Prostate gland (tissue), 2 donors: ENCODE data around the gene CYB5RL.

Experiments used
- CTCF ChIP-seq, 4 experiments: fragments of 200-600 bp in 2 of 4; fragments of 450-650 bp in 2 of 4; sonication (generic) in 2 of 4; IDR thresholded peaks; 1 replicate in 3 of 4; 2 replicates in 1 of 4; pipeline ENCODE4 v1.5.1; 2016 to 2019; ENCODE audit warnings: antibody characterized with exemption in 4 of 4, mild to moderate bottlenecking in 2 of 4, moderate library complexity in 2 of 4
- POLR2AphosphoS5 ChIP-seq: sonication (generic); formaldehyde crosslinking; IDR thresholded peaks from one replicate; pipeline ENCODE4 v1.6.1; 2017; ENCODE audit warnings: antibody characterized with exemption

DNA sequence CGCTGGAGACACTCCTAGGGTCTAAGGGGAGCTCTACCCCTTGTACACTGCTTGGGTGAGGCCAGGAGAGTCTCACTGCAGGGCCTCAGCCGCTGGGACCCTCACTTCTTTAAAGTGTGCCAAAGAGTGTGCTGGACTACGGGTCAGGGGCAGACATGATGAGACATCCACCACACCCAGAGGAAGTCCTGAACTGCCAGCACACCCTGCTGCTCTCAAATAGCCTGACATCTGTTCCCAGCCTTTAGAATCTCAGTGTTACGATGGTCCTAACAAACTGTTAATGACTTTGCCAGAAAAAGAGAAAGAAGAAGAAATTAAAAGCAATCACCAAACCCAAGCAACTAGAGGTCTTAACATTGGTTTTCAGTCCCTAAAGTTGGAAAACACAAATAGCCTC, 49.1 kb upstream of the CYB5RL start:
- TF ChIP-seq CTCF (IDR thresholded peaks at IDR 0.05), result no peak
- TF ChIP-seq POLR2AphosphoS5, result no peak
